Activated CD8-positive, alpha-beta memory T cell treated with anti-CD3 and anti-CD28 coated beads, Interleukin-2, amount 10 ng/mL, durations not matched to agents 7 days and 5 days (primary cell): ENCODE measurements around the gene LIN37. TPM values are rescaled to one million over a fixed set of nuclear protein-coding genes. Genes with fewer than 3 reads are reported as not detected.
A peak's percentile ranks its signal among the peaks of the same experiment; 100 is the strongest.

Experiments
- ATAC-seq: fragments of 150-1000 bp; cut with Tn5 transposase; one replicate; pipeline ENCODE4 v1.10.0; 2021; ENCODE audit warnings: moderate library complexity
- CTCF ChIA-PET: fragments of 350-600 bp; sonication (Branson Sonifier 250); formaldehyde crosslinking; loops from one replicate; lab custom pipeline; 2021; ENCODE audit warnings: antibody characterized with exemption; lab: Charles Lee
- DNase-seq: peaks from one replicate; pipeline ENCODE4 v3.0.0-alpha.2; 2020
- H3K27ac Mint-ChIP-seq: one replicate; pipeline ENCODE4 v1.8.0; 2021; ENCODE audit warnings: mild to moderate bottlenecking, mixed read lengths
- H3K27me3 Mint-ChIP-seq: one replicate; pipeline ENCODE4 v1.8.0; 2021; ENCODE audit warnings: mixed read lengths
- H3K36me3 Mint-ChIP-seq: one replicate; pipeline ENCODE4 v1.8.0; 2021; ENCODE audit warnings: mild to moderate bottlenecking, mixed read lengths
- H3K4me1 Mint-ChIP-seq: one replicate; pipeline ENCODE4 v1.8.0; 2021; ENCODE audit warnings: mixed read lengths
- H3K4me3 Mint-ChIP-seq: one replicate; pipeline ENCODE4 v1.8.0; 2021; ENCODE audit warnings: mild to moderate bottlenecking, moderate library complexity, mixed read lengths
- H3K9me3 Mint-ChIP-seq: one replicate; pipeline ENCODE4 v1.8.0; 2022; ENCODE audit warnings: low read depth, mixed read lengths
- total RNA-seq, 2 experiments: library from RNA; stranded (reverse); gene quantifications; one replicate each; pipeline ENCODE4 v1.2.3, GENCODE V29; 2021

LIN37 gene
- total RNA-seq, 2 experiments from 2014 or later: 8.9 to 9.2 TPM

DNA sequence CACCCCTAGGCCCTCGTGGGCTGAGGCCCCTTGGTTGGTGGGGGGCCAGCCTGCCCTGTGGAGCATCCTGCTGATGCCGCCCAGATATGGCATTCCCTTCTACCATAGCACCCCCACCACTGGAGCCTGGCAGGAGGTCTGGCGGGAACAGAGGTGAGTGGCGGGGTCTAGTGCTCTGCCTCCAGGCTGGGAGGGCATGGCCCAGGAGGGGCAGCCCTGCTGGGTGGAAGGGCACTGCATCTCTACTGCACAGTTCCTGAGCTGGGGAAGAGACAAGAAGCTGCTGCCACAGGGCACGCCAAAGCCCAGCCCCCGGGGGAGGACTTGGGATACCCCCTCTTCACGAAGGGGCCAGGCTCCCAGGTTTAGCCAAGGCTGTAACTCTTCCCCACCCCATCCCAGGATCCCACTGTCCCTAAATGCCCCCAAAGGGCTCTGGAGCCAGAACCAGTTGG is 33.0 kb upstream of the LIN37 start:
- Mint-ChIP-seq H3K36me3 (peaks cover 38% of the 10 kb centered on the region), H3K4me3 (peak overlapping the region; percentile 89), H3K9me3 (no peaks in the 10 kb centered on the region), H3K27ac (peak overlapping the region; percentile 96), H3K4me1 (peaks cover 54% of the 10 kb centered on the region), H3K27me3 (no peaks in the 10 kb centered on the region)
- ATAC-seq: no peak
- DNase-seq: peak; percentile 53
- CTCF ChIA-PET: interaction anchor here (1.0 to 6.6 kb wide), 3 partner anchors 10 to 104 kb away, joined by 3 to 254 read pairs (median 5); no protein-coding TSS in a partner anchor

DNA sequence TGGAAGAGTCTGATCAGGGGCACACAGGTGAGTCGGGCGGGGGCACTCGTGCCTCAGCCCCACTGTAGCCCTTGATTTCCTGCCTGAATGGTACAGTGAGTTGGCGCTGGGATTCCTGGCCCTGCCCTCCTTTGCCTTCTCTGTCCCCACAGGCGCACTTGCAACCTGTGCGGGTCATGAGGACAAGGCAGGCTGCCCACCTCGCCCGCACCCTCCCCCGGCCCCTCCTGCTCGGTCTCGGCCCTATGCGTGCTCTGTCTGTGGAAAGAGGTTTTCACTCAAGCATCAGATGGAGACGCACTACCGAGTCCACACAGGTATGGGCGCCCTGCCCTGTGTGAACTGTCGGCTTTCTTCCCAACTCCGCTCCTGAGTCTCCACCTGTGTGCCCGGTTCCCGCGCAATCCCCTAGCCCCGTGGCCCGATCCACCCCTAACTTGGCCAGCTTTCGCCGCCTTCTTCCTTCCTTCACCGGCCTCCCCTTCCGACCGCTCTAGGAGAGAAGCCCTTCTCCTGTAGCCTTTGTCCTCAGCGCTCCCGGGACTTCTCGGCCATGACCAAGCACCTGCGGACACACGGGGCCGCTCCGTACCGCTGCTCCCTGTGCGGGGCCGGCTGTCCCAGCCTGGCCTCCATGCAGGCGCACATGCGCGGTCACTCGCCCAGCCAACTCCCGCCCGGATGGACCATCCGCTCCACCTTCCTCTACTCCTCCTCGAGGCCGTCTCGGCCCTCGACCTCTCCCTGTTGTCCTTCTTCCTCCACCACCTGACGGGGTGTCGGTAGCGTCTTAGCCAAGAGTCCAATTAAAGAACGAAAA is 32.2 kb upstream of the LIN37 start:
- Mint-ChIP-seq H3K27ac (peak overlapping the region; percentile 96), H3K4me1 (peaks cover 46% of the 10 kb centered on the region), H3K27me3 (no peaks in the 10 kb centered on the region), H3K9me3 (no peaks in the 10 kb centered on the region), H3K4me3 (peak overlapping the region; percentile 89), H3K36me3 (peaks cover 41% of the 10 kb centered on the region)
- ATAC-seq (no peak), DNase-seq (peak; percentile 64)
- CTCF ChIA-PET: interaction anchor here (6.6 kb wide), 1 partner anchor 18 kb away, joined by 254 read pairs; no protein-coding TSS in a partner anchor

DNA sequence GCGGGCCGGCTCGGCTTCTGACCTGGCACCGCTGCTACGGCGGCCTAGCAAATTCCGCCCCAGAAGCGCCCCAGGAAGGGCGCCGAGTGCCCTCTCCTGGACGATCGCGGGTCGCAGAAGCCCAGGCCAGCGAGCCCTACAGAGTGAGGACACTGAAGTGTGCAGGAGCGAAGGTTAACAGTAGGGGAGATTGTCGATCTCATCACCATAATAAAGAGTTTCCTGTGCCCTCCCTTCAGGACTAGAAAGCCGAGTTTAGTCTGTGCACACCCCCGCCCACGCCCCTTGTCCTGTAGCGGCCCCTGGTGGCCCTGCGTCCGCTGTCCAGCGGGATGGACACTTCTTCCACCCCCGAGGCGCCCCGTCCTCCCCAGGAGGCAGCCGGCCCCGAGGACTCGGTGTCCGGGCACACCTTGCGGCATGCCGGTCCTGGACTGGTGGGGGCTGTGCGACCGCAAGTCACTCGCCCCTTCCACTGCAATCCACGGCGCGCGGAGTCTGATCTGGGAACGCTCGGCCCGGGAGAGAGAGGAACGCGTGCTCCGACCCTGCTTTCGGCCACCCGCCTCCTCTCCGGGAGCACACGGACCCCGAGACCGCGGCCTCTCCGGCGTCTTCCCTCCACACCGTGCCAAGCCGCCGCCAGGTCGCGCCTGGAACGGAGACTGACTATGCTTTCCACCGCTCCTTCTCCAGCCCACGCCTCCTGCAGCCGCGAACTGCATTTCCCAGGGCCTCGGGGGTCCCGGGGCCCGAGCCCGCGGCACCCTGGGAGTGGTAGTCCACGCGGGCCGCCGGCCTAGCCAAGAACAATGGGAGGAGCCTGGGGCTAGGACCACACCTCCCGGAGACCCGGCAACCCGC is 31.3 kb upstream of the LIN37 start:
- ATAC-seq (peak; percentile 68), DNase-seq (peak; percentile 98)
- Mint-ChIP-seq H3K27me3 (no peaks in the 10 kb centered on the region), H3K27ac (peak overlapping the region; percentile 96), H3K4me1 (peaks cover 39% of the 10 kb centered on the region), H3K4me3 (peak overlapping the region; percentile 89), H3K9me3 (no peaks in the 10 kb centered on the region), H3K36me3 (peaks cover 40% of the 10 kb centered on the region)
- CTCF ChIA-PET: interaction anchor here (2.0 to 6.6 kb wide), 2 partner anchors 19 to 23 kb away, joined by 14 to 254 read pairs; no protein-coding TSS in a partner anchor

DNA sequence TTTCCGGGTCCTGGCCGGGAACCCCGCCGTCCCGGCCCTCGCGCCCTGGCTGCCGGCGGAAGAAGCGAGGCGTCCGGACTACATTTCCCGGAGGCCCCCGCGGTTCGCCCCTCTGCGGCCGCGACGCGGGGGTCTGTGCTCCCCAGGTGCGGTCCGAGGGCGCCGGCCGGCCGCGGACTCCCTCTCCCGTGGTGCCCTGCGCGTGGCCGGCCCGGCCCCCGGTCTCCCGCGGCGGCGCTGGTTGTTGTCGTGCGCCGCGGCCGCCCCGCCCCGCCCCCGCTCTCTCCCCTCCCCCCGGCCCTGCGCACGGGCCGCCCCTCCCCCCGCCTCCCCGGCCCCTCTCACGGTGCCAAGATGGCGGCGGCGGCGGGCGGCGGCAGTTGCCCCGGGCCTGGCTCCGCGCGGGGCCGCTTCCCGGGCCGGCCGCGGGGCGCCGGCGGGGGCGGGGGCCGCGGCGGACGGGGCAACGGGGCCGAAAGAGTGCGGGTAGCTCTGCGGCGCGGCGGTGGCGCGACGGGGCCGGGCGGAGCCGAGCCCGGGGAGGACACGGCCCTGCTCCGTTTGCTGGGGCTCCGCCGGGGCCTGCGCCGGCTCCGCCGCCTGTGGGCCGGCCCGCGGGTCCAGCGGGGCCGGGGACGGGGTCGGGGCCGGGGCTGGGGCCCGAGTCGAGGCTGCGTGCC is 30.6 kb upstream of the LIN37 start, which contains the start of gene KMT2B:
Gene KMT2B, plus strand, starts transcription at position 339 of the 680 bp plus-strand sequence. Its CDS starts 16 bp downstream, at position 355.
- Mint-ChIP-seq H3K4me3 (peak within 1 kb of the TSS; percentile 89), H3K4me1 (peaks cover 32% of the 10 kb centered on the region), H3K27me3 (no peaks in the 10 kb centered on the region), H3K36me3 (peaks cover 46% of the 10 kb centered on the region), H3K9me3 (no peaks in the 10 kb centered on the region), H3K27ac (peak within 1 kb of the TSS; percentile 96)
- ATAC-seq (peak; percentile 1), DNase-seq (no peak)
- CTCF ChIA-PET: interaction anchor here (1.0 to 2.1 kb wide), 6 partner anchors 9 to 102 kb away, joined by 3 to 14 read pairs (median 5); partner anchors contain the start of genes HSPB6 and IGFLR1

DNA sequence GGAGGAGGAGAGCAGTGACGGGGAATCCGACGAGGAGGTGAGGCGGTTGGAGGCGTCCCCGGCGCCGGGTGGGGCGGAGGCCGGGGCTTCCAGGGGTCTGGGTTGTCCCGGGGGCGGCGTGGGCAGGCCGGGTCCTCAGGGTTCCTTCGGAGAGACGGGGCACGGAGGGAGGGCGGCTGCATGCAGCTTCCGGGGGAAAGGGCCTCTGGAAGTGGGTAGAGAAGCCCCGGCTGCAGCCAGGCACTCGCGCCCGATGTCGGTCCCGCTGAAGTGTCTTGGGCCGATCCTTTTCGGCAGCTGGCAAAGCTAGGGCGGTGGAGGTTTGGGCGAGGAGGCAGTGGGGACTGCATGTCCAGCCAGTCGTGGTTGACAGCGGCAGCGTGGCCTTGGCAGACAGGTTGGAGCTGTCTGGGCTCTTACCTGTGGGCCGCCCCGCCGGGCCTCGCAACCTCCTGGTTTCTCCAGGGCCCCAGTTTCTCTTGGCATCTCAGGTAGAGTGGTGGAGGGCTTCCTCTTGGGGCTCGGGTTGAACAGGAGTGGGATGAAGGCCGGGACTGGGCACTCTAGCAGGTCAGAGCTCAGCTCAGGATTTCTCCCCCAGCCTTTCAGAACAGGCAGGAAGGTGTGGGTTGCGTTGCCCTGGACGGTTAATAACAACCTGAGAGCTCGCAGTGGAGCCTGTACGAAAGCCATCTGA is 29.9 kb upstream of the LIN37 start:
- peaks cover 50% of the 10 kb centered on the region for H3K36me3 Mint-ChIP-seq
- H3K27me3 Mint-ChIP-seq: no peaks in the 10 kb centered on the region
- H3K9me3 Mint-ChIP-seq: no peaks in the 10 kb centered on the region
- DNase-seq (peak; percentile 77), ATAC-seq (peak; percentile 2)
- CTCF ChIA-PET: interaction anchor here (1.0 to 2.1 kb wide), 9 partner anchors 9 to 212 kb away, joined by 3 to 14 read pairs (median 3); partner anchors contain the start of genes HSPB6 and IGFLR1
- H3K4me1 Mint-ChIP-seq: peaks cover 29% of the 10 kb centered on the region
- peak overlapping the region; percentile 88 for H3K27ac Mint-ChIP-seq
- H3K4me3 Mint-ChIP-seq: peak overlapping the region; percentile 88

DNA sequence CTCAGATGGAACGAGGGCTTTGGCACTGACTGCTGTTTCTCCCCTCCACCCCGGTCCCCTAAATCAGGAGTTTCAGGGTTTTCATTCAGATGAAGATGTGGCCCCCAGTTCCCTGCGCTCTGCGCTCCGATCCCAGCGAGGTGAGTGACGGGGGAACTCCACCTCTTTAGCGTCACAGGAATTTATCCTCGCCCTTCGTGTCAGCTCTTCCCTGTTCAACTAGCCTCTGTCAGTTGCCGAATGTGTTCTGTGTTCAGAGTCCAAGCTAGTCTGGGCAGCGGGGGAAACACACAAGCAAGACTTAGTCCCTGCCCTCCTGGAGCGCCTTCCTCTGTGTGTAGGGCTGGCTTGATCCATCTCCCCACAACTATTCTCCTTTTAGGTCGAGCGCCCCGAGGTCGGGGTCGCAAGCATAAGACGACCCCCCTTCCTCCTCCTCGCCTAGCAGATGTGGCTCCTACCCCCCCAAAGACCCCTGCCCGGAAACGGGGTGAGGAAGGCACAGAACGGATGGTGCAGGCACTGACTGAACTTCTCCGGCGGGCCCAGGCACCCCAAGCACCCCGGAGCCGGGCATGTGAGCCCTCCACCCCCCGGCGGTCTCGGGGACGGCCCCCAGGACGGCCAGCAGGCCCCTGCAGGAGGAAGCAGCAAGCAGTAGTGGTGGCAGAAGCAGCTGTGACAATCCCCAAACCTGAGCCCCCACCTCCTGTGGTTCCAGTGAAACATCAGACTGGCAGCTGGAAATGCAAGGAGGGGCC is 28.8 kb upstream of the LIN37 start:
- no peak for ATAC-seq
- peaks cover 27% of the 10 kb centered on the region for H3K4me1 Mint-ChIP-seq
- no peaks in the 10 kb centered on the region for H3K27me3 Mint-ChIP-seq
- H3K4me3 Mint-ChIP-seq: peak overlapping the region; percentile 88
- H3K36me3 Mint-ChIP-seq: peaks cover 47% of the 10 kb centered on the region
- CTCF ChIA-PET: interaction anchor here (0.6 to 2.1 kb wide), 9 partner anchors 9 to 211 kb away, joined by 3 to 14 read pairs (median 3); no protein-coding TSS in a partner anchor
- DNase-seq: no peak
- no peaks in the 10 kb centered on the region for H3K9me3 Mint-ChIP-seq
- H3K27ac Mint-ChIP-seq: peak overlapping the region; percentile 88

DNA sequence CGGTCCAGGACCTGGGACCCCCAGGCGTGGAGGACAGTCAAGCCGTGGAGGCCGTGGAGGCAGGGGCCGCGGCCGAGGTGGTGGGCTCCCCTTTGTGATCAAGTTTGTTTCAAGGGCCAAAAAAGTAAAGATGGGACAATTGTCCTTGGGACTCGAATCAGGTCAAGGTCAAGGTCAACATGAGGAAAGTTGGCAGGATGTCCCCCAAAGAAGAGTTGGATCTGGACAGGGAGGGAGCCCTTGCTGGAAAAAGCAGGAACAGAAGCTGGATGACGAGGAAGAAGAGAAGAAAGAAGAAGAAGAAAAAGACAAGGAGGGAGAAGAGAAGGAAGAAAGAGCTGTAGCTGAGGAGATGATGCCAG is 28.2 kb upstream of the LIN37 start:
- ATAC-seq: no peak
- H3K27ac Mint-ChIP-seq: peak overlapping the region; percentile 35
- H3K9me3 Mint-ChIP-seq: no peaks in the 10 kb centered on the region
- H3K36me3 Mint-ChIP-seq: peaks cover 48% of the 10 kb centered on the region
- H3K4me3 Mint-ChIP-seq: no peak overlapping the region
- H3K4me1 Mint-ChIP-seq: peaks cover 23% of the 10 kb centered on the region
- no peak for DNase-seq
- H3K27me3 Mint-ChIP-seq: no peaks in the 10 kb centered on the region
- CTCF ChIA-PET: interaction anchor here (0.6 to 2.1 kb wide), 5 partner anchors 9 to 99 kb away, joined by 3 to 8 read pairs (median 3); no protein-coding TSS in a partner anchor

DNA sequence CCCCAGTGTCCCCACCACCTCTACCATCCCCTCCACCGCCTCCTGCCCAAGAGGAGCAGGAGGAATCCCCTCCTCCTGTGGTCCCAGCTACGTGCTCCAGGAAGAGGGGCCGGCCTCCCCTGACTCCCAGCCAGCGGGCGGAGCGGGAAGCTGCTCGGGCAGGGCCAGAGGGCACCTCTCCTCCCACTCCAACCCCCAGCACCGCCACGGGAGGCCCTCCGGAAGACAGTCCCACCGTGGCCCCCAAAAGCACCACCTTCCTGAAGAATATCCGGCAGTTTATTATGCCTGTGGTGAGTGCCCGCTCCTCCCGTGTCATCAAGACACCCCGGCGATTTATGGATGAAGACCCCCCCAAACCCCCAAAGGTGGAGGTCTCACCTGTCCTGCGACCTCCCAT is 27.7 kb upstream of the LIN37 start:
- ATAC-seq (no peak), DNase-seq (no peak)
- CTCF ChIA-PET: interaction anchor here (1.3 to 1.4 kb wide), 2 partner anchors 17 to 99 kb away, joined by 3 read pairs; no protein-coding TSS in a partner anchor
- peaks cover 49% of the 10 kb centered on the region for H3K36me3 Mint-ChIP-seq
- no peak overlapping the region for H3K27ac Mint-ChIP-seq
- H3K4me3 Mint-ChIP-seq: no peak overlapping the region
- H3K4me1 Mint-ChIP-seq: peaks cover 22% of the 10 kb centered on the region
- H3K27me3 Mint-ChIP-seq: no peaks in the 10 kb centered on the region
- H3K9me3 Mint-ChIP-seq: no peaks in the 10 kb centered on the region

DNA sequence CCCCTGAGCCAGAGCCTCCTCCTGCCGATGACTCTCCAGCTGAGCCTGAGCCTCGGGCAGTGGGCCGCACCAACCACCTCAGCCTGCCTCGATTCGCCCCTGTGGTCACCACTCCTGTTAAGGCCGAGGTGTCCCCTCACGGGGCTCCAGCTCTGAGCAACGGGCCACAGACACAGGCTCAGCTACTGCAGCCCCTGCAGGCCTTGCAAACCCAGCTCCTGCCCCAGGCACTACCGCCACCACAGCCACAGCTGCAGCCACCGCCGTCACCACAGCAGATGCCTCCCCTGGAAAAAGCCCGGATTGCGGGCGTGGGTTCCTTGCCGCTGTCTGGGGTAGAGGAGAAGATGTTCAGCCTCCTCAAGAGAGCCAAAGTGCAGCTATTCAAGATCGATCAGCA is 27.0 kb upstream of the LIN37 start:
- Mint-ChIP-seq H3K4me1 (peaks cover 15% of the 10 kb centered on the region), H3K9me3 (no peaks in the 10 kb centered on the region), H3K27me3 (no peaks in the 10 kb centered on the region), H3K36me3 (peaks cover 48% of the 10 kb centered on the region), H3K4me3 (no peak overlapping the region), H3K27ac (no peak overlapping the region)
- DNase-seq (no peak), ATAC-seq (no peak)
- CTCF ChIA-PET: no interaction called here

DNA sequence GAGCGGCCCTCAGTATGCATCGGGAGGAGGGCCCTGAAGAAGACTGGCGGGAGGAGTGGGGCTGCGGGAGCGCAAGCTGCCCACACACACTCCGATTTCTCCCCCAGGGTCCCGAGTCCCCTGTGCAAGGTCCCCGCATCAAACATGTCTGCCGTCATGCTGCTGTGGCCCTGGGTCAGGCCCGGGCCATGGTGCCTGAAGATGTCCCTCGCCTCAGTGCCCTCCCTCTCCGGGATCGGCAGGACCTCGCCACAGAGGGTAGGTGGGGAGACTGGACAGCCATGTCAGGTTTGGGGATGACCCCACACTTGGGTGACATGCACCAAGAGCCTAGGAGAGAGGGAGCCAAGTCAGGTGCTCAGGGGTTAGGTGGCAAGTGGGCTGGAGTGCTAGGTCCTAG is 25.9 kb upstream of the LIN37 start:
- DNase-seq: no peak
- no peaks in the 10 kb centered on the region for H3K27me3 Mint-ChIP-seq
- peaks cover 50% of the 10 kb centered on the region for H3K36me3 Mint-ChIP-seq
- no peaks in the 10 kb centered on the region for H3K9me3 Mint-ChIP-seq
- no peak overlapping the region for H3K27ac Mint-ChIP-seq
- H3K4me1 Mint-ChIP-seq: peaks cover 13% of the 10 kb centered on the region
- CTCF ChIA-PET: no interaction called here
- ATAC-seq: no peak
- H3K4me3 Mint-ChIP-seq: no peak overlapping the region

DNA sequence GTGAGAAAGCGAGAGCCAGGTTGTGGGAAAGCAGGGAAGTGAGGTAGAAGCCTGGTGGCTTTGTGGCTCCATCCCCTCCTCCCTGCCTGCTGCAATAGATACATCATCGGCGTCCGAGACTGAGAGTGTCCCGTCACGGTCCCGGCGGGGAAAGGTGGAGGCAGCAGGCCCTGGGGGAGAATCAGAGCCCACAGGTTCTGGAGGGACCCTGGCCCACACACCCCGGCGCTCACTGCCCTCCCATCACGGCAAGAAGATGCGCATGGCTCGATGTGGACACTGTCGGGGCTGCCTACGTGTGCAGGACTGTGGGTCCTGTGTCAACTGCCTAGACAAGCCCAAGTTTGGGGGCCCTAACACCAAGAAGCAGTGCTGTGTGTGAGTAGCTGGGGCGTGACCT is 25.5 kb upstream of the LIN37 start:
- CTCF ChIA-PET: interaction anchor here (0.8 to 1.1 kb wide), 2 partner anchors 18 to 39 kb away, joined by 3 to 4 read pairs; no protein-coding TSS in a partner anchor
- Mint-ChIP-seq H3K4me3 (no peak overlapping the region), H3K9me3 (no peaks in the 10 kb centered on the region), H3K27ac (no peak overlapping the region), H3K36me3 (peaks cover 51% of the 10 kb centered on the region), H3K27me3 (no peaks in the 10 kb centered on the region), H3K4me1 (peaks cover 13% of the 10 kb centered on the region)
- no peak for DNase-seq
- ATAC-seq: no peak
